Measurements from ENCODE around the gene CSNK1D. TPM values are rescaled to one million over a fixed set of nuclear protein-coding genes. Genes with fewer than 3 reads are reported as not detected.
A peak's percentile ranks its signal among the peaks of the same experiment; 100 is the strongest.

CSNK1D gene
- total RNA-seq, 1 experiment from 2014 or later, result 191 TPM

- intact Hi-C loops (cut with micrococcal nuclease), result no loop called here
- TF ChIP-seq CTCF (IDR thresholded peaks at IDR 0.05; ENCODE audit: unreplicated experiment), result no peak
- Mint-ChIP-seq H3K27me3 (ENCODE audit: insufficient read depth, unreplicated experiment) (no peaks in the 10 kb centered on the region), H3K9me3 (ENCODE audit: unreplicated experiment) (no peaks in the 10 kb centered on the region), H3K4me1 (ENCODE audit: insufficient read depth, unreplicated experiment) (peaks cover 15% of the 10 kb centered on the region), H3K27ac (ENCODE audit: low read depth, unreplicated experiment) (no peak overlapping the region), H3K4me3 (ENCODE audit: unreplicated experiment) (no peak overlapping the region), H3K36me3 (ENCODE audit: insufficient read depth, unreplicated experiment) (peaks cover 16% of the 10 kb centered on the region)
- no peak for DNase-seq (ENCODE audit: unreplicated experiment)
- POLR2A ChIA-PET, result interaction anchor here (1.9 kb wide), 1 partner anchor 21 kb away, joined by 6 read pairs; no protein-coding TSS in a partner anchor
- BruUV-seq (replicated peaks), result no TSS peak
- CTCF ChIA-PET, result no interaction called here
Measured at GRCh38 chr17:82276938-82277337, 3.4 kb upstream of the CSNK1D start.

- TF ChIP-seq CTCF (IDR thresholded peaks at IDR 0.05; ENCODE audit: unreplicated experiment), result no peak
- intact Hi-C loops (cut with micrococcal nuclease), result no loop called here
- Mint-ChIP-seq H3K9me3 (ENCODE audit: unreplicated experiment) (no peaks in the 10 kb centered on the region), H3K27me3 (ENCODE audit: insufficient read depth, unreplicated experiment) (no peaks in the 10 kb centered on the region), H3K4me1 (ENCODE audit: insufficient read depth, unreplicated experiment) (peaks cover 6% of the 10 kb centered on the region), H3K4me3 (ENCODE audit: unreplicated experiment) (no peak overlapping the region), H3K36me3 (ENCODE audit: insufficient read depth, unreplicated experiment) (peaks cover 32% of the 10 kb centered on the region), H3K27ac (ENCODE audit: low read depth, unreplicated experiment) (no peak overlapping the region)
- CTCF ChIA-PET, result interaction anchor here (0.9 kb wide), 1 partner anchor 10 kb away, joined by 3 read pairs; no protein-coding TSS in a partner anchor
- BruUV-seq (replicated peaks), result no TSS peak
- no peak for DNase-seq (ENCODE audit: unreplicated experiment)
- POLR2A ChIA-PET, result interaction anchor here (0.6 to 1.9 kb wide), 3 partner anchors 17 to 170 kb away, joined by 3 to 6 read pairs (median 3); no protein-coding TSS in a partner anchor
Measured at GRCh38 chr17:82275326-82275725, 1.8 kb upstream of the CSNK1D start.

- CTCF ChIA-PET, result no interaction called here
- H3K36me3 Mint-ChIP-seq (ENCODE audit: insufficient read depth, unreplicated experiment), result peaks cover 42% of the 10 kb centered on the region
Measured at GRCh38 chr17:82274134-82275020, 877 bp upstream of the CSNK1D start.

More at GRCh38 chr17:82274134-82275020, 877 bp upstream of the CSNK1D start:
- no peak for TF ChIP-seq CTCF (IDR thresholded peaks at IDR 0.05; ENCODE audit: unreplicated experiment)
- Mint-ChIP-seq H3K9me3 (ENCODE audit: unreplicated experiment) (no peaks in the 10 kb centered on the region), H3K4me3 (ENCODE audit: unreplicated experiment) (peak overlapping the region; percentile 77), H3K27me3 (ENCODE audit: insufficient read depth, unreplicated experiment) (no peaks in the 10 kb centered on the region), H3K27ac (ENCODE audit: low read depth, unreplicated experiment) (no peak overlapping the region), H3K4me1 (ENCODE audit: insufficient read depth, unreplicated experiment) (peaks cover 12% of the 10 kb centered on the region)
- POLR2A ChIA-PET, result interaction anchor here (0.7 to 2.3 kb wide), 11 partner anchors 9 to 221 kb away, joined by 3 to 38 read pairs (median 6); no protein-coding TSS in a partner anchor
- TSS peak; percentile 25 for BruUV-seq (replicated peaks)
- intact Hi-C loops (cut with micrococcal nuclease), result no loop called here
- DNase-seq (ENCODE audit: unreplicated experiment), result no peak
